ENCODE data around the gene ANGPTL8. TPM values are rescaled to one million over a fixed set of nuclear protein-coding genes. Genes with fewer than 3 reads are reported as not detected.

The ANGPTL8 gene
- total and polyA plus RNA-seq, 9 of the 15 experiments (the other 6 are each of a cell fraction or from before 2014, with no cell fraction given), result not detected

GRCh38 chr19:11267316-11268085, 28.1 kb downstream of the ANGPTL8 start:
- no peak overlapping the region for H3K27ac ChIP-seq (ENCODE audit: extremely low read depth, low read depth, low read length)
- H3K79me2 ChIP-seq (ENCODE audit: control insufficient read depth, insufficient read depth, low read length), result no peaks in the 10 kb centered on the region
- H3K27me3 ChIP-seq (ENCODE audit: control insufficient read depth in 2 of 2, insufficient read depth in 2 of 2, low read length in 2 of 2), result no peaks in the 10 kb centered on the region; a peak in 1 of 5 replicates
- intact Hi-C loops (cut with micrococcal nuclease), result no loop called here
- no peaks in the 10 kb centered on the region for H3K9me3 ChIP-seq (replicated peaks; ENCODE audit: control insufficient read depth, insufficient read depth, low read depth, low read length)
- FAIRE-seq, result no peak
- H3K4me1 ChIP-seq (replicated peaks in 1 of 2; ENCODE audit: control insufficient read depth in 2 of 2, insufficient read depth in 2 of 2, low read length in 2 of 2), result peaks cover 10 to 16% of the 10 kb centered on the region in 2 experiments; a peak in 3 of 5 replicates
- ATAC-seq, result no peak
- 28% methylated on average over 10 of the region's 10 CpGs for WGBS (ENCODE audit: insufficient coverage, low coverage, missing lambda C conversion rate)
- ChIA-PET POLR2A (interaction anchor here (0.6 to 1.3 kb wide), 2 partner anchors 11 to 14 kb away, joined by 3 read pairs; no protein-coding TSS in a partner anchor), CTCF (ENCODE audit: low intra/inter-chr PET ratio) (no interaction called here)
- no peak overlapping the region for H3K4me3 ChIP-seq
- BruUV-seq (replicated peaks), result no TSS peak
- no peak overlapping the region for H2AFZ ChIP-seq (ENCODE audit: low read depth, low read length)
- 0 out of 2 replicates have a peak, but pooled peaks cover 3% of the 10 kb centered on the region for H4K20me1 ChIP-seq (replicated peaks; ENCODE audit: control insufficient read depth, insufficient read depth, low read length)
- in situ Hi-C loops (cut with MboI), result no loop called here
- peak overlapping the region in 1 of 2 experiments; percentile 55; a peak in 2 of 4 replicates for H3K9ac ChIP-seq (ENCODE audit: insufficient read depth in 1 of 2, low read depth in 2 of 2, low read length in 2 of 2)
- H3K4me2 ChIP-seq (ENCODE audit: insufficient read depth, low read length), result no peak overlapping the region
- DNase-seq (ENCODE audit: extremely low read depth in 1 of 4, low spot score in 3 of 4), result peak in 2 of 4 experiments; percentile 10 to 15
- no peaks in the 10 kb centered on the region for H3K9me1 ChIP-seq (ENCODE audit: control insufficient read depth, insufficient read depth, low read length)
- H3K36me3 ChIP-seq (ENCODE audit: control insufficient read depth, insufficient read depth, low read length), result no peaks in the 10 kb centered on the region
- TF ChIP-seq HNRNPL (IDR thresholded peaks at IDR 0.05; ENCODE audit: low read depth, low read length) (no peak), MYBL2 (IDR thresholded peaks at IDR 0.05; ENCODE audit: low read depth) (no peak), MYBL2 (CRISPR knock-in tag; IDR thresholded peaks at IDR 0.05; ENCODE audit: borderline replicate concordance) (no peak), MNT (conservative IDR thresholded peaks at IDR 0.05) (no peak), EZH2 (IDR thresholded peaks at IDR 0.05; ENCODE audit: borderline replicate concordance, low read depth, low read length) (no peak), ZKSCAN8 (CRISPR knock-in tag; IDR thresholded peaks at IDR 0.05) (0 out of 2 replicates have a peak, but pooled peaks have one; percentile 51), ZFP1 (CRISPR knock-in tag; IDR thresholded peaks at IDR 0.05) (no peak), ZZZ3 (IDR thresholded peaks at IDR 0.05) (no peak), SIN3A (IDR thresholded peaks at IDR 0.05; ENCODE audit: borderline replicate concordance in 2 of 2, control insufficient read depth in 1 of 2, low read depth in 2 of 2, low read length in 2 of 2) (no peak), ATF3 (IDR thresholded peaks at IDR 0.05) (peak; percentile 78), ATF3 (CRISPR knock-in tag; conservative IDR thresholded peaks at IDR 0.05) (no peak), POLR3A (IDR thresholded peaks at IDR 0.05; ENCODE audit: borderline replicate concordance, extremely low read depth, insufficient read depth, insufficient read length) (no peak), PHTF2 (CRISPR knock-in tag; IDR thresholded peaks at IDR 0.05) (no peak), GTF2B (IDR thresholded peaks at IDR 0.05; ENCODE audit: extremely low read depth, insufficient read length) (no peak), SAFB2 (IDR thresholded peaks at IDR 0.05; ENCODE audit: borderline replicate concordance, low read depth, low read length, severe bottlenecking) (no peak), TFAM (CRISPR knock-in tag; conservative IDR thresholded peaks at IDR 0.05) (no peak), ZNF76 (CRISPR knock-in tag; IDR thresholded peaks at IDR 0.05; ENCODE audit: borderline replicate concordance) (no peak)
- TF ChIP-seq, protein P1, sequence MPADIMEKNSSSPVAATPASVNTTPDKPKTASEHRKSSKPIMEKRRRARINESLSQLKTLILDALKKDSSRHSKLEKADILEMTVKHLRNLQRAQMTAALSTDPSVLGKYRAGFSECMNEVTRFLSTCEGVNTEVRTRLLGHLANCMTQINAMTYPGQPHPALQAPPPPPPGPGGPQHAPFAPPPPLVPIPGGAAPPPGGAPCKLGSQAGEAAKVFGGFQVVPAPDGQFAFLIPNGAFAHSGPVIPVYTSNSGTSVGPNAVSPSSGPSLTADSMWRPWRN (IDR thresholded peaks at IDR 0.05; ENCODE audit: low read depth), result no peak

Data from K562 (cell line).